GM19463 (cell line): ENCODE data around the gene VMP1.
"Not testable (repeated sequence)": the region's sequence is repeated elsewhere in the genome, so short reads cannot be mapped to it uniquely, and the experiment has no call there.

ENCODE experiments used
- ATAC-seq: cut with Tn5 transposase; IDR thresholded peaks from one replicate; pipeline ENCODE4 v1.9.1; 2021; ENCODE audit warnings: mild to moderate bottlenecking, moderate library complexity; ENCODE audit not compliant: unreplicated experiment

The VMP1 gene

GRCh38 chr17:59753522-59754467 lies 46.3 kb downstream of the VMP1 start:
- ATAC-seq = no peak

- ATAC-seq = no peak
Measured at GRCh38 chr17:59754552-59754951, 47.1 kb downstream of the VMP1 start.

GRCh38 chr17:59755069-59755468 lies 47.6 kb downstream of the VMP1 start:
- not testable (repeated sequence) for ATAC-seq

- no peak for ATAC-seq
Measured at GRCh38 chr17:59756236-59756818, 48.9 kb downstream of the VMP1 start.

- ATAC-seq = no peak
Measured at GRCh38 chr17:59757043-59757442, 49.6 kb downstream of the VMP1 start.

GRCh38 chr17:59757470-59757869 lies 50.0 kb downstream of the VMP1 start:
- no peak for ATAC-seq

GRCh38 chr17:59757881-59758385 lies 50.5 kb downstream of the VMP1 start:
- no peak for ATAC-seq

GRCh38 chr17:59758998-59759651 lies 51.7 kb downstream of the VMP1 start:
- not testable (repeated sequence) for ATAC-seq

GRCh38 chr17:59760160-59760559 lies 52.7 kb downstream of the VMP1 start:
- ATAC-seq = no peak

- no peak for ATAC-seq
Measured at GRCh38 chr17:59761385-59762048, 54.1 kb downstream of the VMP1 start.

- no peak for ATAC-seq
Measured at GRCh38 chr17:59762049-59762823, 54.8 kb downstream of the VMP1 start.

- no peak for ATAC-seq
Measured at GRCh38 chr17:59762824-59763374, 55.4 kb downstream of the VMP1 start.

GRCh38 chr17:59763861-59764260 lies 56.4 kb downstream of the VMP1 start:
- ATAC-seq = no peak

- no peak for ATAC-seq
Measured at GRCh38 chr17:59764292-59764741, 56.9 kb downstream of the VMP1 start.

- ATAC-seq = no peak
Measured at GRCh38 chr17:59765038-59765437, 57.6 kb downstream of the VMP1 start.

GRCh38 chr17:59766491-59766890 lies 59.0 kb downstream of the VMP1 start:
- no peak for ATAC-seq

GRCh38 chr17:59767176-59767575 lies 59.7 kb downstream of the VMP1 start:
- ATAC-seq = no peak

- ATAC-seq = no peak
Measured at GRCh38 chr17:59769887-59770286, 62.4 kb downstream of the VMP1 start.

GRCh38 chr17:59771093-59771492 lies 63.6 kb downstream of the VMP1 start:
- ATAC-seq = no peak
